IMR-90 (cell line): ENCODE results near the gene PLPP4. TPM values are rescaled to one million over a fixed set of nuclear protein-coding genes. Genes with fewer than 3 reads are reported as not detected.

Experiments used
- ATAC-seq: fragments of 200-7000 bp; cut with Tn5 transposase; 2 replicates; pipeline ENCODE4 v1.9.1; 2020; ENCODE audit warnings: low read depth, mild to moderate bottlenecking, moderate library complexity
- BruUV-seq: library from RNA; stranded (reverse); fragments of 400-500 nt; replicated peaks from 2 replicates; lab custom pipeline; 2021; lab: Mats Ljungman, UMichigan
- CTCF ChIA-PET: fragments of 300-600 bp; formaldehyde crosslinking; extraction: SDS; loops from one replicate; lab custom pipeline; 2021; ENCODE audit warnings: antibody characterized with exemption; lab: Yijun Ruan, JAX
- POLR2A ChIA-PET: fragments of 300-600 bp; sonication (Branson Sonifier 250); formaldehyde crosslinking; loops from one replicate; lab custom pipeline; 2022; ENCODE audit warnings: antibody characterized with exemption; ENCODE audit not compliant: unreplicated experiment; lab: Charles Lee
- DNase-seq: peaks from one replicate; pipeline ENCODE4 v3.0.0; 2013
- H2AFZ ChIP-seq: replicated peaks from 2 replicates; pipeline ENCODE3; 2013; ENCODE audit warnings: low read length, mild to moderate bottlenecking; ENCODE audit not compliant: poor library complexity
- H2AK5ac ChIP-seq: 2 replicates; pipeline ENCODE4 v1.6.1; 2013; ENCODE audit warnings: low read depth, low read length, inconsistent platforms
- H2AK9ac ChIP-seq: replicated peaks from 2 replicates; pipeline ENCODE3; 2013; ENCODE audit warnings: mild to moderate bottlenecking, low read depth, low read length, moderate library complexity; ENCODE audit not compliant: poor library complexity
- H2BK120ac ChIP-seq: 2 replicates; pipeline ENCODE4 v1.6.1; 2013; ENCODE audit warnings: low read depth, low read length, inconsistent platforms
- H2BK15ac ChIP-seq: 3 replicates; pipeline ENCODE4 v1.6.1; 2013; ENCODE audit warnings: low read depth, low read length, inconsistent platforms
- H2BK20ac ChIP-seq: 2 replicates; pipeline ENCODE4 v1.6.1; 2013; ENCODE audit warnings: low read depth, mild to moderate bottlenecking, inconsistent platforms, low read length, moderate library complexity
- H2BK5ac ChIP-seq: 2 replicates; pipeline ENCODE4 v1.6.1; 2013; ENCODE audit warnings: mild to moderate bottlenecking, low read depth, low read length, inconsistent platforms; ENCODE audit not compliant: poor library complexity, severe bottlenecking
- H3K14ac ChIP-seq: replicated peaks from 2 replicates; pipeline ENCODE4 v1.6.1; 2013; ENCODE audit warnings: low read depth, low read length, inconsistent platforms
- H3K18ac ChIP-seq: 2 replicates; pipeline ENCODE4 v1.6.1; 2013; ENCODE audit warnings: low read depth, low read length, control low read depth
- H3K23ac ChIP-seq: 2 replicates; pipeline ENCODE4 v1.6.1; 2013; ENCODE audit warnings: low read depth, low read length, inconsistent platforms
- H3K27ac ChIP-seq: 2 replicates; pipeline ENCODE4 v1.5.1; 2013; ENCODE audit warnings: mild to moderate bottlenecking, control low read depth, low read length; ENCODE audit not compliant: insufficient read depth
- H3K27me3 ChIP-seq: 2 replicates; pipeline ENCODE4 v1.6.1; 2013; ENCODE audit warnings: low read length; ENCODE audit not compliant: control insufficient read depth, insufficient read depth
- H3K36me3 ChIP-seq: 2 replicates; pipeline ENCODE4 v1.6.1; 2013; ENCODE audit warnings: low read length, mixed read lengths; ENCODE audit not compliant: control insufficient read depth, insufficient read depth
- H3K4ac ChIP-seq: 2 replicates; pipeline ENCODE4 v1.6.1; 2013; ENCODE audit warnings: low read depth, low read length, inconsistent platforms
- H3K4me1 ChIP-seq: 2 replicates; pipeline ENCODE4 v1.6.1; 2013; ENCODE audit warnings: low read length, mixed read lengths; ENCODE audit not compliant: control insufficient read depth, insufficient read depth
- H3K4me2 ChIP-seq: 2 replicates; pipeline ENCODE4 v1.6.1; 2013; ENCODE audit warnings: low read depth, mild to moderate bottlenecking, control low read depth, low read length, moderate library complexity
- H3K4me3 ChIP-seq: 2 replicates; pipeline ENCODE4 v1.5.1; 2013; ENCODE audit warnings: low read depth, mild to moderate bottlenecking, control low read depth, low read length, moderate library complexity; ENCODE audit not compliant: insufficient read depth
- H3K56ac ChIP-seq: 2 replicates; pipeline ENCODE4 v1.6.1; 2013; ENCODE audit warnings: low read length, inconsistent platforms; ENCODE audit not compliant: insufficient read depth; ENCODE audit errors: extremely low read depth
- H3K79me1 ChIP-seq, 2 experiments: 2 replicates each; pipeline ENCODE4 v1.6.1; 2013; ENCODE audit warnings: low read length in 2 of 2, inconsistent platforms in 1 of 2, low read depth in 1 of 2
- H3K9ac ChIP-seq: 2 replicates; pipeline ENCODE4 v1.6.1; 2013; ENCODE audit warnings: low read depth, low read length, control low read depth
- H3K9me1 ChIP-seq: 2 replicates; pipeline ENCODE4 v1.6.1; 2013; ENCODE audit warnings: low read length, inconsistent platforms; ENCODE audit not compliant: insufficient read depth
- H3K9me3 ChIP-seq: 2 replicates; pipeline ENCODE4 v1.6.1; 2013; ENCODE audit warnings: low read length; ENCODE audit not compliant: control insufficient read depth, insufficient read depth
- H4K20me1 ChIP-seq: 2 replicates; pipeline ENCODE4 v1.6.1; 2013; ENCODE audit warnings: low read length, inconsistent platforms; ENCODE audit not compliant: insufficient read depth
- H4K5ac ChIP-seq: 2 replicates; pipeline ENCODE4 v1.6.1; 2013; ENCODE audit warnings: mild to moderate bottlenecking, low read depth, low read length, control low read depth
- H4K8ac ChIP-seq, 2 experiments: 2 replicates each; pipeline ENCODE4 v1.6.1; 2013; ENCODE audit warnings: low read depth in 2 of 2, low read length in 2 of 2, control low read depth in 1 of 2, inconsistent platforms in 1 of 2
- H4K91ac ChIP-seq: 2 replicates; pipeline ENCODE4 v1.6.1; 2013; ENCODE audit warnings: low read depth, low read length, inconsistent platforms; ENCODE audit not compliant: insufficient read depth
- CHD1 ChIP-seq: IDR thresholded peaks from 2 replicates; pipeline ENCODE4 v1.6.1; 2012; ENCODE audit warnings: low read depth, low read length, improper control_type of control experiment
- MXI1 ChIP-seq: IDR thresholded peaks from 2 replicates; pipeline ENCODE4 v1.6.1; 2012; ENCODE audit warnings: low read depth, mild to moderate bottlenecking, low read length, moderate library complexity, borderline replicate concordance
- POLR2A ChIP-seq: IDR thresholded peaks from 2 replicates; pipeline ENCODE4 v1.6.1; 2012; ENCODE audit warnings: mild to moderate bottlenecking, low read depth, low read length
- RFX5 ChIP-seq: IDR thresholded peaks from 2 replicates; pipeline ENCODE4 v1.8.0; 2012; ENCODE audit warnings: low read depth, mild to moderate bottlenecking, low read length, moderate library complexity
- SMC3 ChIP-seq: fragments of 150-350 bp; IDR thresholded peaks from 2 replicates; pipeline ENCODE4 v1.6.1; 2016; ENCODE audit warnings: low read depth, mild to moderate bottlenecking, antibody characterized with exemption, low read length, moderate library complexity
- WGBS, 2 experiments: methylation state at CpG; one replicate each; pipeline versions ENCODE4 v1.1.5 to v1.1.7; 2013; ENCODE audit warnings: missing lambda C conversion rate in 2 of 2; ENCODE audit not compliant: insufficient read length in 1 of 2; ENCODE audit errors: extremely low coverage in 2 of 2; 5-methylcytosine and 5-hydroxymethylcytosine counted together
- dilution Hi-C: fragments of 300-500 bp; cut with HindIII; formaldehyde crosslinking; loops from one replicate; pipeline ENCODE4 v1.14.3; 2018; ENCODE audit warnings: low sequenced_read_pairs; ENCODE audit not compliant: unreplicated experiment
- in situ Hi-C: fragments of 300-500 bp; cut with MboI; formaldehyde crosslinking; loops from 3 replicates; pipeline ENCODE4 v1.14.3; 2019; ENCODE audit warnings: low sequenced_read_pairs, inconsistent platforms, mixed read lengths
- intact Hi-C: fragments of 100-400 bp; cut with micrococcal nuclease; formaldehyde crosslinking; loops from 2 replicates; pipeline ENCODE4 v1.10.0; 2022
- polyA plus RNA-seq, 3 experiments: library from polyadenylated mRNA; depleted of rRNA; stranded (reverse); fragments of >200 nt; gene quantifications; 2 replicates each; pipeline ENCODE4 v1.2.3, GENCODE V29; 2012; ENCODE audit warnings: low replicate concordance in 1 of 3
- total RNA-seq: library from RNA; depleted of rRNA; stranded (reverse); fragments of >200 nt; gene quantifications from 2 replicates; pipeline ENCODE4 v1.2.3, GENCODE V29; 2012
- TF ChIP-seq, protein P1 (sequence below): fragments of 150-350 bp; IDR thresholded peaks from 2 replicates; pipeline ENCODE4 v1.6.1; 2017; ENCODE audit warnings: mild to moderate bottlenecking, antibody characterized with exemption, low read length, low read depth

Gene PLPP4
- total and polyA plus RNA-seq, 2 of the 4 experiments (the other 2 are of a cell fraction): 0.18 to 0.60 TPM

- dilution Hi-C loops (no loop called here), in situ Hi-C loops (no loop called here), intact Hi-C loops (no loop called here)
- H3K27me3 ChIP-seq: no peaks in the 10 kb centered on the region
- no peaks in the 10 kb centered on the region for H3K4me1 ChIP-seq
- H2AK5ac ChIP-seq: no peak overlapping the region
- no peaks in the 10 kb centered on the region for H4K20me1 ChIP-seq
- H4K5ac ChIP-seq: no peak overlapping the region
- H2BK5ac ChIP-seq: no peak overlapping the region
- no peak overlapping the region for H3K4me3 ChIP-seq
- no peak overlapping the region for H3K27ac ChIP-seq
- ChIA-PET POLR2A (no interaction called here), CTCF (no interaction called here)
- no peak overlapping the region for H2BK15ac ChIP-seq
- H3K4ac ChIP-seq: no peak overlapping the region
- TF ChIP-seq, protein P1, sequence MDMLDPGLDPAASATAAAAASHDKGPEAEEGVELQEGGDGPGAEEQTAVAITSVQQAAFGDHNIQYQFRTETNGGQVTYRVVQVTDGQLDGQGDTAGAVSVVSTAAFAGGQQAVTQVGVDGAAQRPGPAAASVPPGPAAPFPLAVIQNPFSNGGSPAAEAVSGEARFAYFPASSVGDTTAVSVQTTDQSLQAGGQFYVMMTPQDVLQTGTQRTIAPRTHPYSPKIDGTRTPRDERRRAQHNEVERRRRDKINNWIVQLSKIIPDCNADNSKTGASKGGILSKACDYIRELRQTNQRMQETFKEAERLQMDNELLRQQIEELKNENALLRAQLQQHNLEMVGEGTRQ: no peak
- TF ChIP-seq POLR2A (no peak), MXI1 (no peak), CHD1 (no peak), RFX5 (no peak), SMC3 (no peak)
- H3K18ac ChIP-seq: no peak overlapping the region
- ATAC-seq (no peak), DNase-seq (no peak)
- no peak overlapping the region for H2AFZ ChIP-seq
- no peaks in the 10 kb centered on the region for H3K36me3 ChIP-seq
- H3K4me2 ChIP-seq: no peak overlapping the region
- H3K56ac ChIP-seq: no peak overlapping the region
- no peak overlapping the region for H2BK120ac ChIP-seq
- BruUV-seq: no TSS peak
- no peak overlapping the region for H4K8ac ChIP-seq
- H3K79me1 ChIP-seq: no peaks in the 10 kb centered on the region
- H2AK9ac ChIP-seq: no peak overlapping the region
- H2BK20ac ChIP-seq: no peak overlapping the region
- no peak overlapping the region for H3K9ac ChIP-seq
- no peak overlapping the region for H4K91ac ChIP-seq
- H3K9me1 ChIP-seq: no peaks in the 10 kb centered on the region
- no peak overlapping the region for H3K23ac ChIP-seq
- no CpG with 5 or more reads among the region's 2 CpGs for WGBS, 2 experiments
- no peak overlapping the region for H3K14ac ChIP-seq
- H3K9me3 ChIP-seq: peaks cover 36% of the 10 kb centered on the region
These were observed 57.9 kb downstream of the PLPP4 start for GRCh38 chr10:120514959-120515358.
